ENCODE data around the gene BAHD1. TPM values are rescaled to one million over a fixed set of nuclear protein-coding genes. Genes with fewer than 3 reads are reported as not detected.

Gene BAHD1
- total and polyA plus RNA-seq, 2 experiments from 2014 or later, result 13.9 to 17.2 TPM

- 92% methylated on average over 8 of the region's 8 CpGs for WGBS (ENCODE audit: low lambda C conversion rate, missing lambda C conversion rate)
- DNase-seq (ENCODE audit: low spot score), result no peak
- H3K79me2 ChIP-seq, result peaks cover 22% of the 10 kb centered on the region
- H3K4me3 ChIP-seq, result no peak overlapping the region
- no peak for TF ChIP-seq CTCF (IDR thresholded peaks at IDR 0.05; ENCODE audit: poor library complexity)
- TF ChIP-seq EZH2phosphoT487 (IDR thresholded peaks at IDR 0.05; ENCODE audit: low read depth, severe bottlenecking, unreplicated experiment), result no peak
- no peak for TF ChIP-seq EZH2 (IDR thresholded peaks at IDR 0.05; ENCODE audit: borderline replicate concordance)
- H4K20me1 ChIP-seq (ENCODE audit: insufficient read depth, poor library complexity, severe bottlenecking), result no peaks in the 10 kb centered on the region
- peaks cover 18% of the 10 kb centered on the region for H3K4me1 ChIP-seq (ENCODE audit: insufficient read depth)
- H3K9me3 ChIP-seq (ENCODE audit: low read depth), result no peaks in the 10 kb centered on the region
- H2AFZ ChIP-seq, result no peak overlapping the region
- H3K27ac ChIP-seq, result no peak overlapping the region
- H3K9me2 ChIP-seq (replicated peaks; ENCODE audit: insufficient read depth), result no peaks in the 10 kb centered on the region
- H3K4me2 ChIP-seq, result peak overlapping the region; percentile 92
- H3K36me3 ChIP-seq (replicated peaks; ENCODE audit: insufficient read depth, low read depth), result no peaks in the 10 kb centered on the region
- H3K27me3 ChIP-seq, result no peaks in the 10 kb centered on the region
Observed at GRCh38 chr15:40407330-40407990, 33.3 kb upstream of the BAHD1 start.

GRCh38 chr15:40409366-40409765, 31.4 kb upstream of the BAHD1 start:
- no peaks in the 10 kb centered on the region for H3K9me3 ChIP-seq (ENCODE audit: low read depth)
- H3K79me2 ChIP-seq, result peaks cover 22% of the 10 kb centered on the region
- H3K4me1 ChIP-seq (ENCODE audit: insufficient read depth), result peaks cover 18% of the 10 kb centered on the region
- H3K36me3 ChIP-seq (replicated peaks; ENCODE audit: insufficient read depth, low read depth), result no peaks in the 10 kb centered on the region
- WGBS (ENCODE audit: low lambda C conversion rate, missing lambda C conversion rate), result 85% methylated on average over 3 of the region's 3 CpGs
- no peak for DNase-seq (ENCODE audit: low spot score)
- H3K4me3 ChIP-seq, result no peak overlapping the region
- no peaks in the 10 kb centered on the region for H4K20me1 ChIP-seq (ENCODE audit: insufficient read depth, poor library complexity, severe bottlenecking)
- no peak overlapping the region for H2AFZ ChIP-seq
- no peak overlapping the region for H3K4me2 ChIP-seq
- H3K27ac ChIP-seq, result no peak overlapping the region
- H3K27me3 ChIP-seq, result no peaks in the 10 kb centered on the region
- TF ChIP-seq EZH2 (IDR thresholded peaks at IDR 0.05; ENCODE audit: borderline replicate concordance), result no peak
- no peak for TF ChIP-seq CTCF (IDR thresholded peaks at IDR 0.05; ENCODE audit: poor library complexity)
- no peaks in the 10 kb centered on the region for H3K9me2 ChIP-seq (replicated peaks; ENCODE audit: insufficient read depth)

- H3K4me1 ChIP-seq (ENCODE audit: insufficient read depth), result peaks cover 11% of the 10 kb centered on the region
- peaks cover 22% of the 10 kb centered on the region for H3K79me2 ChIP-seq
- no peak for TF ChIP-seq EZH2phosphoT487 (IDR thresholded peaks at IDR 0.05; ENCODE audit: low read depth, severe bottlenecking, unreplicated experiment)
- no peak for TF ChIP-seq CTCF (IDR thresholded peaks at IDR 0.05; ENCODE audit: poor library complexity)
- TF ChIP-seq EZH2 (IDR thresholded peaks at IDR 0.05; ENCODE audit: borderline replicate concordance), result no peak
- H3K9me2 ChIP-seq (replicated peaks; ENCODE audit: insufficient read depth), result no peaks in the 10 kb centered on the region
- WGBS (ENCODE audit: low lambda C conversion rate, missing lambda C conversion rate), result 96% methylated on average over 11 of the region's 11 CpGs
- no peaks in the 10 kb centered on the region for H3K36me3 ChIP-seq (replicated peaks; ENCODE audit: insufficient read depth, low read depth)
- H4K20me1 ChIP-seq (ENCODE audit: insufficient read depth, poor library complexity, severe bottlenecking), result no peaks in the 10 kb centered on the region
- no peak for DNase-seq (ENCODE audit: low spot score)
- H3K27ac ChIP-seq, result no peak overlapping the region
- no peak overlapping the region for H2AFZ ChIP-seq
- H3K4me2 ChIP-seq, result no peak overlapping the region
- no peak overlapping the region for H3K4me3 ChIP-seq
- H3K9me3 ChIP-seq (ENCODE audit: low read depth), result no peaks in the 10 kb centered on the region
- no peaks in the 10 kb centered on the region for H3K27me3 ChIP-seq
Observed at GRCh38 chr15:40410476-40410875, 30.3 kb upstream of the BAHD1 start.
